Middle frontal gyrus (tissue), 1 donor: ENCODE results near the gene LGALS9.

Experiments
- DNase-seq: peaks from one replicate; pipeline ENCODE4 v3.0.0-alpha.2; 2015; ENCODE audit warnings: low spot score; ENCODE audit errors: extremely low spot score

The LGALS9 gene

DNA sequence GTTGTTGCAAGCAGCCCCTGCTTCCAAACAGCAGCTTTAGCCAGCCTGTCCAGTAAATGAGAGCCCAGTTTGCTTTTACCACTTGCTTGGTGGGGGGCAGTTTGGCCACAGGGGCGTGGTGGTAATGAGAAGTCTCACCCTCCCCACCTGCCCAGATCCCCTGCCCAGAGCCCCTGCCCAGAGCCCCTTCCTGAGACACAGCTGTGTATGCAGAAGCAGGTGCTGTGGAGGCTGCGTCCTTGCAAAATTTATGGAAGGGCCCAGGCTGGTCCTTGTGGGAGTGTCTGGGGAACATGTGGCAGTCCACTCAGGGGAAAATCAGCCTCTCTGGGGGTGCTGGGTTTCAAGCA lies 27.6 kb upstream of the LGALS9 start:
- DNase-seq: no peak

DNA sequence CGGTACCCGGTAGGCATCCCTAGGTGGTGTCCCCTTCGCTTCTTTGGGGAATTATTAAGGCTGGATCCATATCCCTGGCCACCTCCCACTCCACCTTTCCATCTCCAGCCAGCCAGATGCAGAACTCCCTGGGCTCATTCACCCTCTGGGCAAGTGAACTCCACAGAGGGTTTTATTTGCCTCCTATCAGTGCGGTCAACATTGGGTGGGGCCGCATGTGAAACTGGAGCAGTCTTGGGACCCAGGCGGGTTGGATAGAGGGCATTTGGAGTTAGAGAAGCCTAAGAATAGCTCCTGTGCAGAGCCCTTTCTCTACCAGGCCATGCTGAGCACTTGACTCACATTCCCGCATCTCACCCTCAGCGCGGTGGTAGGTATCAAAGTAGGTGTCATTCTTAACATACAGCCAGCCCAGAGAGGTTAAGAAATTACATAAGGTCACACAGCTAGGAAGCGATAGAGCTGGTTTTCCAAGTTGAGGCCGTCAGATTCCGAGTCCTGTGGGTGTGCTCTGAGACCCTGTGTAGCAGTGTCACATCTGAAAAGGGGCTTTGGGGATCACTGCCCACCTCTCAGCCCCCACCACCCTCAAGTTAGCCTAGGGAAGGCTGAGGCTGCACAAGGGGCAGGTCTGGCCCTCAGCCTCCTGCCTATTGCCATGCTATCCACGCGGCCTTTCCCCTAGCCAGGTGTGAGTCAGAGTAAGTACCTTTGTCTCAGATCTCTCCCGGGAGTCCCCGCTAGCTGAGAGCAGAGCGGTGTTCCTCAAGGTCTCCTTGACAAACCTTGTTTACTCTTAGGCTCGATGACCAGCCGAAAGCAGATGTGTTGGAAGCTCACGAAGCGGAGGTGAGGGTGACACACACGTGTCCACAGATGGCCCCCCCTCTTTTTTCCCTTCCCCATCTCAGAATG lies 26.9 kb upstream of the LGALS9 start:
- DNase-seq: no peak

DNA sequence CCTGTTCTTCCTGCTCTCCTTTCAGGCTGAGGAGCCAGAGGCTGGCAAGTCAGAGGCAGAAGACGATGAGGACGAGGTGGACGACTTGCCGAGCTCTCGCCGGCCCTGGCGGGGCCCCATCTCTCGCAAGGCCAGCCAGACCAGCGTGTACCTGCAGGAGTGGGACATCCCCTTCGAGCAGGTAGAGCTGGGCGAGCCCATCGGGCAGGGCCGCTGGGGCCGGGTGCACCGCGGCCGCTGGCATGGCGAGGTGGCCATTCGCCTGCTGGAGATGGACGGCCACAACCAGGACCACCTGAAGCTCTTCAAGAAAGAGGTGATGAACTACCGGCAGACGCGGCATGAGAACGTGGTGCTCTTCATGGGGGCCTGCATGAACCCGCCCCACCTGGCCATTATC lies 25.6 kb upstream of the LGALS9 start:
- DNase-seq: no peak

DNA sequence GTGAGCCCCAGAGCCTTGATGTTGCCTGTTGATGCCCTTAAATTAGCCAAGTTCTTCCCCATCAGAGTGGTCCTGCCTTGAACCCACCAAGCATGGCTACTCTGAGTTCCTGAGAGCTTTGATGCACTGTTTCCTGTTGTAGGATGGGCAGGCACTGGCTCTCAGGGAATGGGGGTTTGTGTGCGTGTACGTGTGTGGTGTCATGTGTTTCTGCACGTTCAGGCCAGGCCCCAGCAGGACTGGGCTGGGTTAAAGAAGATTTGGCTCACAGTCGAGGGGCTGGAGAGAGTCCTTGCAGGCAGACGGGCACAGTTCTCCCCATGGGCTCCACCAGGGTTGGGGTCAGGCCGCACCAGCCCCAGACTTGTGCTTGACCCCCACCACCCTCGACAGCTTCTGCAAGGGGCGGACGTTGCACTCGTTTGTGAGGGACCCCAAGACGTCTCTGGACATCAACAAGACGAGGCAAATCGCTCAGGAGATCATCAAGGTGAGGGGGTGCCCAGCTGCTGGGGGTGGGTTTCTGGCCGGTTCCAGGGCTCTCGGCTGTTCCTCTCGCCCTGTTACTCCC lies 23.4 kb upstream of the LGALS9 start:
- DNase-seq: no peak

DNA sequence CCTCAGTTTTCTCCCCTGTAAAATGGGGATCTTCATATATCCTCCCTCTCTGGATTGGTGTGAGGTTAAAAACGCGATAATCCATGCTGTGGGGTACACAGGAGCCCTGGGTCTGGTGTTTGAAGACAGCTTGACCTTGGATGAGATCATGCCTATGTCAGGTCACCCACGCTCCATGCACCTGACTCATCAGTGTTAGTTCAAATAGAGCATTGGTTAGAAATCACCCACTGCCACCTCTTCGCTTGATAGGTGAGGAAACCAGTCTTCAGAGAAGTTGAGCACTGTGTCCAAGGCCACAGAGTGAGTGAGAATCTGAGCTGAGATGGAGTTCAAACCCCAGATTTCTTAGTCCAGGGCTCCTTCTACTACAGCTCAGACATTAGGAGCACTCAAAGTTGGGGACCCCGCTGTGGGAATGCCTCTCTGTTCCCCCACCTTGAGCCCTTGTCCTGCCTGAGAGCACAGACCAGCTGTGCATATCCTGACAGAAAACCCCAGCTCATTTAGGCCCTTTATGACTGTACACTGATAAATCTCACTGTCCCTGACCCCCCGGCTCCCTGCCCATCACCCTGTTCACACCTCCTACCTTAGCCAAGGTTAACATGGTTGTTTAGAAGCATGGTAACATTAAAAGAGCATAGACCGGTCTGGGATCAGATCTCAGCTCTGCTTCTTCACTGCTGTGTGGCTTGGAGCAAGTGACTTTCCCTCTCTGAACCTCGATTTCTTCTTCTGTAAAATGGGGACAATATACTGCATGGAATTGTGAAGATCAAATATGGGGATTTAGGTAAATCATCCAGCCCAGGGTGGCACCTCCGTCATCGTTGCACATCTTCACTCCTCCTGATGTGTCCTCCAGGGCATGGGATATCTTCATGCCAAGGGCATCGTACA lies 22.4 kb upstream of the LGALS9 start:
- no peak for DNase-seq

DNA sequence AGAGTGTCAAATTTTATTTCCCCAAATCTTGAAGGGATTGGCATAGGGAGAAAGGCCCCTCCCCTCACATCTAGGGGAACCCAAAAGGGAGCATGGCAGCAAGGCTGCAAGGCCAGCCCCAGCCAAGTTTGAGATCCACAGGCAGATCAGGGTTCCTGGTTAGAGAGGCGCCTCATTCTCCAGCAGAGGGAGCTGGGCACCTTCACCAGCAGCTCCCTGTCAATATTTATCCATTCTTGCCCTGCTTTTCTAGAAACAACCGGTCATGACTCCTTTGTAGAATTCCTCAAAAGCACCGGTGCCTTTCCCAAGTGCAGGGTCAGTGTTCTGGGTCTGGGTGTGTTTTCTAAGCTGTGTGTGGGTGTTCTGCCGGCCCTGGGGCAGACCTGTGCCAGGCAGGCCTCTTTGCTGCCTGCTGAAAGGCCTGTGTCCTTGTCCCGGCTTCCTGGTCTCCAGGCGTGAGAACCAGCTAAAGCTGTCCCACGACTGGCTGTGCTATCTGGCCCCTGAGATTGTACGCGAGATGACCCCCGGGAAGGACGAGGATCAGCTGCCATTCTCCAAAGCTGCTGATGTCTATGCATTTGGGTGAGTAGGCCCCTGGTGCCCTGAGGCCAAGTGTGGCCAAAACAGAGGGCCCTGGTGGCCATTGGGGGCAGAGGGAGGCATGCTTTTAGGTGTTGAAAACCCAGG lies 21.2 kb upstream of the LGALS9 start:
- DNase-seq: no peak

DNA sequence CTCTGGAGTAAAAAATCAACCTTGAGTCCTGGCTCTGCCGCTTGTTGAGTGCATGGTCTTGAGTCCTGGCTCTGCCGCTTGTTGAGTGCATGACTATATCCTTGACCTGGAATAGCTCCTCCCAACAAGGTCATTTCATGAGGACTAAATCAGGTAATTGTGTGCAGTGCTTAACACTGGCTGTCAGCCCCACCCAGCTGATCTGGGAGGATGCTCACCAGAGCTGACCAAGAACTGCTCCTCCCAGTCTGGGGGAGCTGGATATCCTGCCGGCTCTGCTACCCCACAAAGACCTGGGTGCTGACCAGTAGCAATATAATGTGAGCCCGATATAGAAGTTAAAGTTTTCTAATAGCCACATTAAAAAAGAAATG lies 20.7 kb upstream of the LGALS9 start:
- no peak for DNase-seq

DNA sequence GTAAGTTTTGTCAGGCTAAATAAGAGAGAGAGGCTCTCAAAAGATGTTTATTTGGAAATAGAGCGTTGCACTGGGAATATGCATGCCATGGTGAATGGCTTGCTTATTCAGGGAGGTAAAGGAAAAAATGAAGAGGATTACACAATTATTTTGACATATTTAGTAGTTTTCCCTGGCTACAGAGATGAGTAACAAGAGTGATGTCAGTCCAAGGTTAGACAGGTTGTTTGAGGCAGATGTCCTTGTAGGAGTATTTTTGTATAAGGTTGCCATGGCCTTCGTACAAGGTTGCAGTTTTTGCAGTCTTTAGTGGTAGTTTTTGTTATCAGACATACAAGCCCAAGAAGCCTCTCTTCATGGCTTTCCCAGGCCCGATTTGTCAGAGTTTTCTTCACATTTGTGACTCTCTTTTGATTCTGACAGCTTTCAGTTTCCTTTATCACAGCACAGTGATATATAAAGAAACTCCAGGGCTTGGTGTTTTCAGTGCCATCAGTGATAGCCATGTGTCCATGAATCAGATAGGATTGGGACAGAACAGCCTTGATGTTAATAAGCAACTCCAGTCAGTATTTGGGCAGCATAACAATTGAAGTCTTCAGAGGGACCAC lies 18.7 kb upstream of the LGALS9 start:
- DNase-seq: no peak

DNA sequence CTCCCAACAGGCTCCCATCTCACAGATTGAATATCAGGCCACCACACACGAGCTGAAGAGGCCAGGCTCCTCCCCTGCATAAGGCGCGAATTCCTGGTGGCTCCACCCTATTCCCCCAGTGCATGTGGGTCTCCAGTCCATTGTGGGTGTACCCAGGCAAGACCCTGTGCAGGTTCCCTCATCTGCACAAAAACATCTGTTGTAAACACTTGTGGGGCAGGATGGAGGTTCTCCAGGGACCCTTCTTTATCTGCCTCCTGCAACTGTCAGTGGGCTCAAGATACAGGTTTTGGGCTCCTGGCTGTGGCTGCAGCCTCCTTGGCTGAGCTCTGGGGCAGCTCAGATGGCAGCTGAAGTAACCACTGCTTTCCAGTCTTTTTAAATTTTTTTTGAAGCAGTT lies 17.6 kb upstream of the LGALS9 start:
- DNase-seq: no peak

DNA sequence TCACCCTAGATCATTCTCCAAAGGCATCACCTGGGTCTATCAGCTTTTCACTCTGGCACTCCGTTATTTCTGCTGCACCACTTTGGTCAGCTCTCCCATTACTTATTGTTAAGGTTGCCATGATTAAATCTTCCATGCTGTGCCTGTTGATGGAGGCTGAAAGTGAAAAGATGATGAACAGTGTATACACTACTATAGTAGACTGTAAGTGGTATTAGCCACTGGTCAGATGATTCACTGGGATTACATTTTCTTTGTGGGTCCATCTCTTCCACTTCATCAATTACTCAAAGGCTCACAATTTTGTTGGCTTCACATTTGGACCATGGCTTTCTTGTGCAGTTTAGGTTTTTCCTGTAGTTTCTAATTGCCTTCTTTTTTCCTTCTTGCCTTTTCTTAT lies 15.9 kb upstream of the LGALS9 start:
- DNase-seq: no peak

DNA sequence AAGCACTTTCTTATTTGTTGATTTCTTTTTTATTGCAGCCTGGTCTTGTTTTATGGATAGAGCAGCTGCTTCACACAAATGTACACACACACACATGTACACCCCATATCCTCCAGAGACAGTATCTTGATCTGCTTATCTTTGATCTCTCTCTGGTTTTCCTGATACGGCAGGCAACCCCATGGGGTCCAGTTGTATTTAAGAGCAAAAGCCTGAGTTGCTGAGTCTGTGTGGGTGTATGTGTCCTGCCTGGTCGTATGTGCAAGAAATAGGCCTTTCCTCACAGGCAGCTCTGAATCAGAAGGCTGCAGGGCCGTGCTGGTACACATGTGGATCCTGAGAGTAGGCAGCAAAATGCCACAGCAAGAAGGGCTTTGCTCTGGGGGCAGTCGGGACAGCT lies 14.6 kb upstream of the LGALS9 start:
- no peak for DNase-seq

DNA sequence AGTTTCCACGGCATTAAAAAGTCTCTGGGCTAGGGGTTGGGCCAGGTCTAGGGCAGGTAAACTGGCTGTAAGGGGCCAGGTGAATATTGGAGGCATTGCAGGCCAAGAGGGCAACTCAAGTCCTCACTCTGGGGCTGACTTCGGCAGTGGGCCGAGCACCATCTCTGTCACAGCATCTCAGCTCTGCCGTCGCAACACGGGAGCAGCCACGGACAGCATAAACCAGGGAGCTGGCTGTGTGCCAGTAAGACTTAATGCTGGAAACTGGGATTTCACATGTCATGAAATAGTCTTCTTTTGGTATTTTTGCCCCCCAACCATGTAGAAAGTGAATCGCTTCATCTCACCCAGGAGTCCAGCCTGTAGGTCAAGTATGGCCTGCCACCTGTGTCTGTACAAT lies 12.6 kb upstream of the LGALS9 start:
- DNase-seq: no peak

DNA sequence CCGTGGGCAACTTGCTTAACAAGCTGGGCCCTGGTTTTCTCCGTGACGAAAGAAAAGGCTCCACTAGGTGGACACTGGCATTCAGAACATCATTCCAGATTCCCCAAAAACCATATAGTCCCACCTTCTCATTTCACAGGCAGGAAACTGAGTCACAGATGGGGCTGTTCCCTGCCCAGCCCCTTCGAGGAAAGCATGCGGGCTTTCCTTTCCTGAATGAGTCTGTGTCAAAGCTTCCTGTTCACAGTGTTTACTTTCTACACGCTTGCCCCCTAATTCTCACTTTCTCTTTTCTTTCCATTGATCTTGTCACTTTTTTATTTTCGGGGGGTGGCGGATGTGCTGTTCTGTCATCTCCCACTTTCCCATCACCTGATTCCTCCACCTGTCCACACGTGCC lies 10.3 kb upstream of the LGALS9 start:
- DNase-seq: no peak

DNA sequence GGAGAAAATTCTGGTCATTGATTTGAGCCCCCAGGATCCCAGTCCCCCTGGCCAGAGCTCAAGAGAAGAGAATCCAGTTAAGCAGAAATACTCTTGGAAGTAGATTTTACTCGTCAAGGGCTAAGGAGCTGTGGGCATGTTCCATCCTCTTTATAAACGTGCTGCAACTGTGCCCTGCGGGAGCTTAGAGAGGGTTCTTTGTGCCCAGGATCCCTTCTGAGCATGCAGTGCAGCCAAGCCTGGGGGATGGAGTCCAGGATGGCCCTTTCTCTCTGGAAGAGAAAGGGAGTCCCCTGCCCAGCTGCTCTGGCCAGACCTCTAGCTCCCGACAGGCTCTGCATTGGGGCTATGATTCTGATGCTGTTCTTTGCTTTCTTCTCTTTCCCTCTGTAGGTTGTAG lies 9.5 kb upstream of the LGALS9 start:
- no peak for DNase-seq

DNA sequence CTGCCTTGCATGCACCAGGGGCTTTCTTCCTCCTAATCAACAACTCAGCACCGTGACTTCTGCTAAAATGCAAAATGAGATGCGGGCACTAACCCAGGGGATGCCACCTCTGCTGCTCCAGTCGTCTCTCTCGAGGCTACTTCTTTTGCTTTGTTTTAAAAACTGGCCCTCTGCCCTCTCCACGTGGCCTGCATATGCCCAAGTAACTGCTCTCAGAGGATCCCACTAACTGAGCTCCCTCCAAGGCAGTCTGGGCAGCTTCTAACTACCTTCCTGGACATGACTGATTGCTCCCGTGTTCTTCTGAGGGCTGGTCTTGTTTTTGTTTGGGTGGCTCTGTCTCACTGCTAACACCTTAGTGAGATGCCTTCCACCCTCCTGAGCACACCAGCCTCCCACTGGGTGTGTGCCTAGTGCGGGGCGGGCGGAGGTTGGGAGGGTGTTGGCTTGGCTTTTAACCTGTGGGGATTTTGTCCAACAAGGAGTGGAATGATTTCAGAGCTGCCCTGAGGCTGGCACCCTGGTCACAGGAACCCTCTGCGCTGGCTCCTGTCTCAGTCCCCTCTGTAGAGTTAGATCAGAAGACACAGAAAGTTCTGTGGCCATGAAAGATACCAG lies 8.9 kb upstream of the LGALS9 start:
- no peak for DNase-seq

DNA sequence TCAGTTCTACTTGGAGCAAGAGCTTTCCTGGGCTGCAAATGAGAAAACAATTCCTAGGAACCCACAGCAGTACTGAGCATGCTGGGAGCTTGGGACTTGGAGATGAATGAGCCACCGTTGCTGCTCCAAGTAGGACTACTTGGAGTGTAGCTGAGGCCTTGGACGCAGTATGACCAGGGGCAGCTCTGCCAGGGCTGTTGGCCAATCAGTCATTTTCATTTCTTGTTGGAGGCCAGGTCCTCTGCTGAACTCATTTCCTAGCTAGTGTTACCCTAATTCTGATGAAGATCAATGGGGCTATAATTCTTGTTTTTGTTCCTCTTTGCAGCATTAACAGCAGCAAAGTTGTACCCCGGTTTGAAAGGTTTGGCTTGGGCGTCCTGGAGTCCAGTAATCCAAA lies 8.0 kb upstream of the LGALS9 start:
- DNase-seq: no peak

DNA sequence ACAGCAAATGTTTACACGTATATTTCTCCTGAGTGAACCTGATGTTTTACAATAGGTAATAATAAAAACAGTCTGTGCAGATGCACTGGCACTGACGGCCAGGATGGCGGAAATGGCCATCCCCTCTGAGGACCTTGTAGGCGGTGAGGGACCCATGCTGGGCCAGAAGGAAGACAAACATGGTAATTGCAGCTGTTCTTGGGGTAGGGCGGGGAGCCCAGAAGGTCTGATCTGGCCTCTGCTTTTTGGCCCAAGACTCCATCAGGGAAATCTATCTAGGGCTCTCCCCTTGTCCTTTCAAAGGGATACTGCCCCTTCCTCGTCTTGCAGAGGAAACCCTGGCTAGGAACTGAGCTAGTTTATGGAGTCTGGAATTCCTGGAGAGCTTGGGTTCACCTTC lies 7.4 kb upstream of the LGALS9 start:
- DNase-seq: no peak

DNA sequence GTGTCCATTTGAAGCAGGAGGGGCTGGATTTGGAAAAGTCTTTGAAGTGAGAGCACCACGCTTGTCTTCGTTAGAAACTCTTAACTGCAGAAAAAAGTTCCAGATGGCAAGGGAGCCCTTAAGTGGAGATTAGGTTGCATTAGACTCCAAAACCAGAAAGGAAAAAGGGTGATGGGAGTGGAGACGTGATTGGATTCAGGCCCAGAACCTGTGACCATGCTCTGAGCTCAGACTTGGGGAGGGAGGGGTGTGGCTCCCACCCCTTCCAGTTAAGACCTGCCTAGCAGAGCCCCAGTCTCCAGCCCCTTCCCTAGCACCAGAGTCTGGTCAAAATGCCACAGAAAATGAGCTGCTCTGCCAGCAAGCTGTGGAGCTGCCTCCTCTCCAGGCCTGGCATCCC lies 6.4 kb upstream of the LGALS9 start:
- DNase-seq: no peak

DNA sequence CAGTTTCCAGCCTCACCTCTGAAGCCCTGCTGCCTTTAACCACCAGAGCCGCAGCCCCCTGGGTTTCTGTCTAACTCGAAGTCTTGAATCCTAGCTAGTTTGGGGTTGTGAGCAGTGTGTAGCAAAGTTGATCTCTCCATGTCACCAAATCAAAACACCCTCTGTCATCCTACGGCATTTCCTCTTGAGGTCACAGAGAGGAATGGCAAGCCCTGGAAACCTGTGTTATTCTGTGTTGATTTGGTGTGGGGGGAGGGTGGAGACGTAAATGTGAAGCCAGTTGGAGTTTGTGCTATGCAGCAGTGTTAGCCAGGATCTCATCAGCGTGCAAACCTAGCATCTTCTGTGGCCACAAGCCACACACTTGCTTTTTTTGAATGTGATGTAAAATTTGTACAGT lies 5.1 kb upstream of the LGALS9 start:
- no peak for DNase-seq

DNA sequence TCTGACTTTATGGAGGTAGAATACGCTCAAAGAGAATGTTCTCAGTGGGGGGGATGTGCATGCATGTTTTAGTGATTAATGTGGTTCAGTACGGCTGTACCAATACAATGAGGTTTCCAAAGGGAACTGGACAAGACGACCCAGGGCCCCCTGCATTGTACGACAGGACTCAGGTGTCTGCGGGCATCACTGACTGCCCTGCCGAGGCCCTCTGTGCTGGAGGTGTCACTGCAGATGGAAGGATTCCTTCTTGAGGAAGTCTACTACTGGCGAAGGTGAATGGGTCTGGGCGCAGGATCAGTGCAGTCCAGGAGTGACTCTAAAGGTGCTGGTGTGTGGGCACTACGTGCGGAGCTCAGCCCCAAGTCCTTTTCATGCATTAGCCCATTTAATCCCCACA lies 3.5 kb upstream of the LGALS9 start:
- no peak for DNase-seq

DNA sequence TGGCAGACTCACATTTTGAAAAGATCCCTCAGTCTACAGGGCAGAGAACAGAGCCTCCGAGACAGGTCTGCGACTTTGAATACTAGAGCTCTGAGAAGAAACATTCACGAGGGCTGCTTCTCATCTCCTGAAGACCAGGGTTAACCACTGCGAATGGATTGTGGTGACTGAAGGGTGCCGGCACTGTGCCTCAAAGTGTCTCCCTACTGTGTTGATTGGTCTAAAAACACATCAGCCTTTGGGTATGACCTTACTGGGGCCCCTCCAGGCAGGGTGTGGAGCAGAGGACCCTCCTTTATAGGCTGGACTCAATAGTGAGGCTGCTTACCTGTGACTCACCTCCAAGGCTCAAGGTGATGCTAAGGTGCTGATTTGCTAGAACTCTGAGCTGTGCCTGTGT lies 2.6 kb upstream of the LGALS9 start:
- no peak for DNase-seq
